H1 (cell line): Measurements from ENCODE around the gene RCAN2. TPM values are rescaled to one million over a fixed set of nuclear protein-coding genes. Genes with fewer than 3 reads are reported as not detected.

Experiments
- CTCF ChIA-PET: fragments of 300-600 bp; sonication (Branson Sonifier 250); formaldehyde crosslinking; loops from one replicate; lab custom pipeline; 2021; ENCODE audit not compliant: partially characterized antibody; lab: Charles Lee
- POLR2A ChIA-PET: fragments of 300-600 bp; sonication (Branson Sonifier 250); formaldehyde crosslinking; loops from one replicate; lab custom pipeline; 2021; ENCODE audit warnings: inconsistent platforms; ENCODE audit not compliant: partially characterized antibody; lab: Charles Lee
- DNase-seq, 2 experiments: peaks; one replicate each; pipeline versions ENCODE4 v3.0.0 to v3.0.0-alpha.2; 2010 to 2022; ENCODE audit warnings: low spot score in 2 of 2, low read depth in 1 of 2, mixed read lengths in 1 of 2
- FAIRE-seq: peaks from 2 replicates; lab custom pipeline; 2011; peaks lifted over from hg19 to GRCh38; lab: Jason Lieb, UNC
- H2AFZ ChIP-seq: 2 replicates; pipeline ENCODE4 v1.8.1; 2012; ENCODE audit warnings: low read length, inconsistent platforms
- H2AK5ac ChIP-seq: 2 replicates; pipeline ENCODE4 v1.6.1; 2013; ENCODE audit warnings: low read depth, low read length
- H2BK120ac ChIP-seq: replicated peaks from 2 replicates; pipeline ENCODE3; 2013; ENCODE audit warnings: low read depth, low read length, inconsistent platforms
- H2BK12ac ChIP-seq: 2 replicates; pipeline ENCODE4 v1.6.1; 2013; ENCODE audit warnings: low read depth, low read length
- H2BK15ac ChIP-seq: 2 replicates; pipeline ENCODE4 v1.6.1; 2013; ENCODE audit warnings: low read length
- H2BK20ac ChIP-seq: 2 replicates; pipeline ENCODE4 v1.6.1; 2013; ENCODE audit warnings: low read length
- H2BK5ac ChIP-seq: 2 replicates; pipeline ENCODE4 v1.6.1; 2013; ENCODE audit warnings: low read depth, low read length
- H3K14ac ChIP-seq: 2 replicates; pipeline ENCODE4 v1.6.1; 2013; ENCODE audit warnings: inconsistent platforms; ENCODE audit not compliant: insufficient read length
- H3K18ac ChIP-seq: 2 replicates; pipeline ENCODE4 v1.6.1; 2013; ENCODE audit warnings: low read length; ENCODE audit errors: extremely low read depth
- H3K23ac ChIP-seq: 2 replicates; pipeline ENCODE4 v1.6.1; 2013; ENCODE audit warnings: inconsistent platforms; ENCODE audit not compliant: insufficient read length
- H3K23me2 ChIP-seq: 2 replicates; pipeline ENCODE4 v1.6.1; 2013; ENCODE audit warnings: low read depth, low read length
- H3K27ac ChIP-seq: 2 replicates; pipeline ENCODE4 v1.6.1; 2011; ENCODE audit warnings: low read depth, low read length, inconsistent platforms
- H3K27me3 ChIP-seq, 4 experiments: replicated peaks in 1 of 4; 1 replicate in 1 of 4; 2 replicates in 3 of 4; pipeline versions ENCODE4 v1.6.1 to v1.8.1; 2011 to 2013; ENCODE audit warnings: low read length in 3 of 4, mild to moderate bottlenecking in 3 of 4, inconsistent platforms in 2 of 4, mixed read lengths in 2 of 4, moderate library complexity in 1 of 4; ENCODE audit not compliant: control insufficient read depth in 3 of 4, insufficient read depth in 3 of 4; ENCODE audit errors: extremely low read depth in 1 of 4
- H3K36me3 ChIP-seq, 4 experiments: 2 replicates each; pipeline versions ENCODE4 v1.6.1 to v1.8.1; 2011 to 2013; ENCODE audit warnings: mild to moderate bottlenecking in 4 of 4, low read length in 3 of 4, moderate library complexity in 2 of 4, control low read depth in 1 of 4, inconsistent platforms in 1 of 4; ENCODE audit not compliant: insufficient read depth in 4 of 4, control insufficient read depth in 2 of 4
- H3K4ac ChIP-seq: replicated peaks from 2 replicates; pipeline ENCODE3; 2013; ENCODE audit warnings: low read length, low read depth, mixed read lengths, inconsistent platforms; ENCODE audit not compliant: insufficient read length
- H3K4me1 ChIP-seq, 4 experiments: replicated peaks in 1 of 4; 1 replicate in 1 of 4; 2 replicates in 3 of 4; pipeline versions ENCODE4 v1.6.1 to v1.8.1; 2011 to 2013; ENCODE audit warnings: low read length in 3 of 4, inconsistent platforms in 2 of 4, mixed read lengths in 1 of 4; ENCODE audit not compliant: insufficient read depth in 4 of 4, control insufficient read depth in 3 of 4
- H3K4me2 ChIP-seq, 2 experiments: 2 replicates each; pipeline versions ENCODE4 v1.6.1 to v1.8.1; 2011 to 2013; ENCODE audit warnings: low read depth in 2 of 2, low read length in 2 of 2, control low read depth in 1 of 2, inconsistent platforms in 1 of 2, mild to moderate bottlenecking in 1 of 2; ENCODE audit not compliant: insufficient read depth in 1 of 2
- H3K4me3 ChIP-seq, 4 experiments: fragments of 200-600, 300-600 bp in 1 of 4; sonication (generic), shearing (Covaris generic), sonication (Bioruptor Twin) in 1 of 4; 2 replicates each; pipeline versions ENCODE4 v1.5.1 to v1.8.1; 2011 to 2016; ENCODE audit warnings: low read length in 4 of 4, low read depth in 3 of 4, control low read depth in 2 of 4, inconsistent platforms in 2 of 4, mild to moderate bottlenecking in 2 of 4, mixed read lengths in 1 of 4, moderate library complexity in 1 of 4; ENCODE audit not compliant: insufficient read depth in 2 of 4; ENCODE audit errors: extremely low read depth in 1 of 4
- H3K56ac ChIP-seq: replicated peaks from 2 replicates; pipeline ENCODE3; 2013; ENCODE audit warnings: low read depth, mild to moderate bottlenecking, mixed read lengths, low read length, inconsistent platforms; ENCODE audit not compliant: insufficient read length
- H3K79me1 ChIP-seq: 2 replicates; pipeline ENCODE4 v1.6.1; 2013; ENCODE audit warnings: low read depth, low read length, control low read depth
- H3K79me2 ChIP-seq, 2 experiments: 2 replicates each; pipeline versions ENCODE4 v1.6.1 to v1.8.1; 2012 to 2013; ENCODE audit warnings: low read length in 2 of 2, mild to moderate bottlenecking in 2 of 2, inconsistent platforms in 1 of 2; ENCODE audit not compliant: insufficient read depth in 2 of 2, control insufficient read depth in 1 of 2
- H3K9ac ChIP-seq, 4 experiments: replicated peaks in 1 of 4; 1 replicate in 1 of 4; 2 replicates in 3 of 4; pipeline versions ENCODE4 v1.6.1 to v1.8.1; 2011 to 2013; ENCODE audit warnings: low read depth in 3 of 4, low read length in 3 of 4, control low read depth in 2 of 4, mild to moderate bottlenecking in 2 of 4, moderate library complexity in 2 of 4, inconsistent platforms in 1 of 4; ENCODE audit errors: extremely low read depth in 1 of 4
- H3K9me3 ChIP-seq, 2 experiments: 2 replicates each; pipeline versions ENCODE4 v1.6.1 to v1.8.1; 2012 to 2013; ENCODE audit warnings: mild to moderate bottlenecking in 2 of 2, moderate library complexity in 2 of 2, control low read depth in 1 of 2, inconsistent platforms in 1 of 2, low read depth in 1 of 2, low read length in 1 of 2, mixed read lengths in 1 of 2; ENCODE audit not compliant: insufficient read depth in 2 of 2
- H4K20me1 ChIP-seq, 2 experiments: replicated peaks in 1 of 2; 2 replicates each; pipeline versions ENCODE3 to v1.8.1; 2011 to 2013; ENCODE audit warnings: inconsistent platforms in 2 of 2, low read length in 2 of 2, mild to moderate bottlenecking in 1 of 2; ENCODE audit not compliant: insufficient read depth in 2 of 2, control insufficient read depth in 1 of 2
- H4K5ac ChIP-seq: 2 replicates; pipeline ENCODE4 v1.6.1; 2013; ENCODE audit warnings: low read length, low read depth, mixed read lengths, inconsistent platforms; ENCODE audit not compliant: insufficient read length
- H4K8ac ChIP-seq: 2 replicates; pipeline ENCODE4 v1.8.0; 2013; ENCODE audit warnings: mild to moderate bottlenecking, moderate library complexity, low read length, inconsistent platforms; ENCODE audit not compliant: insufficient read depth; ENCODE audit errors: extremely low read depth
- H4K91ac ChIP-seq: replicated peaks from 2 replicates; pipeline ENCODE3; 2013; ENCODE audit warnings: low read length, mixed read lengths, inconsistent platforms; ENCODE audit not compliant: insufficient read length
- ASH2L ChIP-seq: fragments of 200-600, 300-600 bp; sonication (generic); IDR thresholded peaks from one replicate; pipeline ENCODE4 v1.7.1; 2017; ENCODE audit warnings: low read length
- CBX5 ChIP-seq: fragments of 300-800, 300-1000 bp; sonication (generic); IDR thresholded peaks from 2 replicates; pipeline ENCODE4 v1.7.1; 2016; ENCODE audit warnings: antibody characterized with exemption, low read length, low read depth
- CEBPB ChIP-seq: IDR thresholded peaks from 2 replicates; pipeline ENCODE4 v1.6.1; 2012; ENCODE audit warnings: low read depth, low read length
- CHD1 ChIP-seq: IDR thresholded peaks from 2 replicates; pipeline ENCODE4 v1.6.1; 2012; ENCODE audit warnings: low read depth, low read length, improper control_type of control experiment
- CTBP2 ChIP-seq: IDR thresholded peaks from 2 replicates; pipeline ENCODE4 v1.7.0; 2011; ENCODE audit warnings: borderline replicate concordance, mild to moderate bottlenecking, moderate library complexity, mixed read lengths, low read length; ENCODE audit not compliant: insufficient read depth, insufficient read length
- KDM4A ChIP-seq: IDR thresholded peaks from one replicate; pipeline ENCODE4 v1.7.1; 2012; ENCODE audit warnings: low read depth, mild to moderate bottlenecking, moderate library complexity, low read length, inconsistent platforms; ENCODE audit not compliant: severe bottlenecking
- NANOG ChIP-seq: IDR thresholded peaks from 2 replicates; pipeline ENCODE4 v1.6.1; 2011; ENCODE audit warnings: low read length, low read depth, mild to moderate bottlenecking, inconsistent platforms; ENCODE audit not compliant: insufficient read depth, poor library complexity, severe bottlenecking
- PHF8 ChIP-seq: fragments of 200-600 bp; sonication (generic); conservative IDR thresholded peaks from 2 replicates; pipeline ENCODE4 v1.7.1; 2012; ENCODE audit warnings: low read depth, mild to moderate bottlenecking, inconsistent platforms, low read length, moderate library complexity
- SP4 ChIP-seq: IDR thresholded peaks from 2 replicates; pipeline ENCODE4 v1.6.1; 2012; ENCODE audit warnings: low read length, inconsistent platforms
- WGBS, 2 experiments: shearing (Covaris generic) in 1 of 2; methylation state at CpG; one replicate each; pipeline versions ENCODE4 v1.1.6 to v1.1.7; 2013 to 2015; ENCODE audit warnings: low lambda C conversion rate in 2 of 2, mixed read lengths in 2 of 2, inconsistent platforms in 1 of 2, low coverage in 1 of 2, missing lambda C conversion rate in 1 of 2; ENCODE audit not compliant: insufficient replicate concordance in 2 of 2, insufficient coverage in 1 of 2, insufficient read length in 1 of 2; ENCODE audit errors: extremely low coverage in 1 of 2, missing lambda C conversion rate in 1 of 2; 5-methylcytosine and 5-hydroxymethylcytosine counted together
- polyA plus RNA-seq, 7 experiments: library from polyadenylated mRNA; depleted of rRNA in 3 of 7; stranded (reverse) in 5 of 7; unstranded in 2 of 7; fragments of >200 nt in 5 of 7; fragments of 200-250 nt in 2 of 7; gene quantifications; 1 replicate in 5 of 7; 2 replicates in 1 of 7; 4 replicates in 1 of 7; pipeline versions ENCODE4 v1.2.1 to v1.2.3, GENCODE V29; 2011 to 2013; ENCODE audit warnings: missing spikeins in 2 of 7, mixed read lengths in 2 of 7
- total RNA-seq: library from RNA; stranded (reverse); fragmentation: NEBNext Ultra II Directional; extraction: Animal tissue kit (Norgen Biotek cat#: 25700); gene quantifications from 2 replicates; pipeline ENCODE4 v1.2.1, GENCODE V29; 2021

Gene RCAN2
- total and polyA plus RNA-seq, 2 of the 8 experiments (the other 6 are each of a cell fraction or from before 2014, with no cell fraction given): 5.0 to 8.5 TPM

DNA sequence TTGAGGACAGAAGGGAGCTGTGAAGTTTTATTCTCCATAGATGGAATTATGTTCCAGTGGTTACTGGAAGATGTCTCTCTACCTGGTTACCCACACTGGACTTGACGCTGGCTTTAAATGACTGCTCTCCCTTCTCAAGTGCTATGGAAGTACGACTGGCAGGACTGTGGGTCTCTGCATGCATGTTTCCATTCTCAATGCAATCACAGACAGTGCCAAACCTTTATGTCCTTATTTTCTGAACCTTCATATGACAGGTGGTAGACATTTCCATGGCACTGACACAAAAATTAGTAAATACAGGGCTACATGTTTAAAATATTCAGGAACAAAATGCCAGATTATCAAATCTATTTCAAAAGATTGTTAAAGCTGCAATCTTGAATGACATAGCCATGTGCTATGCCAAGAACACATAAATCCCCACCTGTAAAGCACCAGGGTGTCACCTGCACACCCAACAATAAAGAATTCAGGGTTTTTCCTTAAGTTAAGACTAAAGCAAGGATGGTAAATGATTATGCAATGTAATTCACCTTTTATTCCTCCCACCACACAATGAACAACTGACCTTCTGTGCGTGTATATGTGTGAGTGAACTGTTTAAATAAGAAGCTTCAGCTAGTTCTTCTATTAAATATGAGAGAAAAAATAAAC, 167.2 kb downstream of the RCAN2 start:
- DNase-seq (no peak), FAIRE-seq (no peak)
- H3K18ac ChIP-seq: no peak overlapping the region
- H4K20me1 ChIP-seq: no peaks in the 10 kb centered on the region
- no peak overlapping the region for H2AK5ac ChIP-seq
- H4K8ac ChIP-seq: no peak overlapping the region
- H2BK120ac ChIP-seq: no peak overlapping the region
- H2BK20ac ChIP-seq: no peak overlapping the region
- H2AFZ ChIP-seq: no peak overlapping the region
- no peaks in the 10 kb centered on the region for H3K79me2 ChIP-seq
- no peaks in the 10 kb centered on the region for H3K79me1 ChIP-seq
- H3K27ac ChIP-seq: no peak overlapping the region
- H3K36me3 ChIP-seq: no peaks in the 10 kb centered on the region
- H3K56ac ChIP-seq: no peak overlapping the region
- H3K9me3 ChIP-seq: no peaks in the 10 kb centered on the region
- no peak overlapping the region for H2BK15ac ChIP-seq
- H3K4me1 ChIP-seq: peaks cover 0 to 7% (median 3%) of the 10 kb centered on the region in 4 experiments; a peak in 3 of 7 replicates
- H3K9ac ChIP-seq: no peak overlapping the region
- H2BK5ac ChIP-seq: no peak overlapping the region
- H3K14ac ChIP-seq: no peak overlapping the region
- no peaks in the 10 kb centered on the region for H3K27me3 ChIP-seq
- H3K4me2 ChIP-seq: no peak overlapping the region
- no peak overlapping the region for H3K23ac ChIP-seq
- H3K4ac ChIP-seq: no peak overlapping the region
- ChIA-PET CTCF (no interaction called here), POLR2A (interaction anchor here (1.9 kb wide), 1 partner anchor 9 kb away, joined by 4 read pairs; no protein-coding TSS in a partner anchor)
- no peak overlapping the region for H2BK12ac ChIP-seq
- TF ChIP-seq CBX5: no peak
- TF ChIP-seq SP4: no peak
- TF ChIP-seq CEBPB: no peak
- no peak for TF ChIP-seq KDM4A
- no peak for TF ChIP-seq PHF8
- no peak for TF ChIP-seq CHD1
- TF ChIP-seq CTBP2: no peak
- TF ChIP-seq NANOG: no peak
- no peak for TF ChIP-seq ASH2L
- H4K5ac ChIP-seq: no peak overlapping the region
- no peak overlapping the region for H3K4me3 ChIP-seq
- 87% methylated on average over 3 of the region's 3 CpGs; no CpG with 5 or more reads in 1 of the 2 experiments for WGBS, 2 experiments
- H3K23me2 ChIP-seq: no peaks in the 10 kb centered on the region
- no peak overlapping the region for H4K91ac ChIP-seq
